K562 (cell line): ENCODE measurements around the gene MN1. TPM values are rescaled to one million over a fixed set of nuclear protein-coding genes. Genes with fewer than 3 reads are reported as not detected.

Source experiments
- ATAC-seq: fragments of 200-7000 bp; cut with Tn5 transposase; 3 replicates; pipeline ENCODE4 v1.9.1; 2020; ENCODE audit warnings: moderate library complexity
- BruUV-seq: library from RNA; stranded (reverse); fragments of 400-500 nt; replicated peaks from 2 replicates; lab custom pipeline; 2021; lab: Mats Ljungman, UMichigan
- CTCF ChIA-PET: fragments of 300-600 bp; formaldehyde crosslinking; extraction: SDS; loops from one replicate; lab custom pipeline; 2021; ENCODE audit warnings: low intra/inter-chr PET ratio; lab: Yijun Ruan, JAX
- POLR2A ChIA-PET: fragments of 300-600, 350-650 bp; sonication (Branson Sonifier 250); formaldehyde crosslinking; extraction: SDS; loops from one replicate; lab custom pipeline; 2021; ENCODE audit warnings: antibody characterized with exemption, inconsistent platforms; lab: Yijun Ruan, JAX
- DNase-seq, 4 experiments: peaks; one replicate each; pipeline versions ENCODE4 v3.0.0 to v3.0.0-alpha.2; 2011 to 2018; ENCODE audit warnings: low spot score in 3 of 4, mixed read lengths in 3 of 4; ENCODE audit errors: extremely low read depth in 1 of 4
- FAIRE-seq: peaks from 2 replicates; lab custom pipeline; 2011; peaks lifted over from hg19 to GRCh38; lab: Jason Lieb, UNC
- H2AFZ ChIP-seq: 2 replicates; pipeline ENCODE4 v1.6.0; 2011; ENCODE audit warnings: low read depth, low read length, control low read depth, inconsistent platforms
- H3K27ac ChIP-seq: fragments of 200-600 bp; 3 replicates; pipeline ENCODE4 v1.8.0; 2011; ENCODE audit warnings: low read depth, mild to moderate bottlenecking, control low read depth, inconsistent platforms, low read length, moderate library complexity, mixed read lengths; ENCODE audit errors: extremely low read depth
- H3K27me3 ChIP-seq, 2 experiments: fragments of 300-600 bp in 1 of 2; 2 replicates in 1 of 2; 3 replicates in 1 of 2; pipeline versions ENCODE4 v1.6.0 to v1.8.0; 2011; ENCODE audit warnings: inconsistent platforms in 2 of 2, low read length in 2 of 2, mild to moderate bottlenecking in 1 of 2, mixed read lengths in 1 of 2, moderate library complexity in 1 of 2; ENCODE audit not compliant: control insufficient read depth in 2 of 2, insufficient read depth in 2 of 2
- H3K36me3 ChIP-seq: fragments of 300-600 bp; 3 replicates; pipeline ENCODE4 v1.8.0; 2011; ENCODE audit warnings: mild to moderate bottlenecking, low read length, inconsistent platforms; ENCODE audit not compliant: control insufficient read depth, insufficient read depth
- H3K4me1 ChIP-seq, 2 experiments: fragments of 200-600 bp in 1 of 2; replicated peaks in 1 of 2; 2 replicates in 1 of 2; 3 replicates in 1 of 2; pipeline versions ENCODE4 v1.5.1 to v1.8.0; 2011; ENCODE audit warnings: inconsistent platforms in 2 of 2, low read length in 2 of 2, mild to moderate bottlenecking in 1 of 2, mixed read lengths in 1 of 2, moderate library complexity in 1 of 2; ENCODE audit not compliant: control insufficient read depth in 2 of 2, insufficient read depth in 2 of 2
- H3K4me2 ChIP-seq: 2 replicates; pipeline ENCODE4 v1.6.1; 2011; ENCODE audit warnings: low read length, control low read depth, inconsistent platforms, mixed read lengths; ENCODE audit not compliant: insufficient read depth
- H3K4me3 ChIP-seq: fragments of 200-600 bp; sonication (generic), shearing (Covaris generic); 2 replicates; pipeline ENCODE4 v1.5.1; 2016; ENCODE audit warnings: control low read depth, inconsistent platforms
- H3K79me2 ChIP-seq: fragments of 200-600 bp; 3 replicates; pipeline ENCODE4 v1.8.0; 2011; ENCODE audit warnings: low read length, inconsistent platforms; ENCODE audit not compliant: control insufficient read depth, insufficient read depth
- H3K9ac ChIP-seq, 2 experiments: 2 replicates each; pipeline versions ENCODE4 v1.6.0 to v1.6.1; 2011; ENCODE audit warnings: low read depth in 2 of 2, low read length in 2 of 2, control low read depth in 1 of 2, inconsistent platforms in 1 of 2, mild to moderate bottlenecking in 1 of 2, mixed read lengths in 1 of 2; ENCODE audit not compliant: insufficient read depth in 1 of 2
- H3K9me1 ChIP-seq: one replicate; pipeline ENCODE4 v1.6.0; 2011; ENCODE audit warnings: inconsistent platforms, mild to moderate bottlenecking, low read length, moderate library complexity; ENCODE audit not compliant: control insufficient read depth, insufficient read depth
- H3K9me3 ChIP-seq: replicated peaks from 2 replicates; pipeline ENCODE4 v1.5.1; 2011; ENCODE audit warnings: low read depth, low read length, inconsistent platforms; ENCODE audit not compliant: control insufficient read depth, insufficient read depth
- H4K20me1 ChIP-seq: replicated peaks from 2 replicates; pipeline ENCODE4 v1.6.1; 2011; ENCODE audit warnings: low read length, inconsistent platforms, mixed read lengths; ENCODE audit not compliant: control insufficient read depth, insufficient read depth
- HDAC1 ChIP-seq, 2 experiments: fragments of 450-650 bp; IDR thresholded peaks; 2 replicates each; pipeline ENCODE4 v1.6.1; 2016 to 2017; ENCODE audit warnings: inconsistent platforms in 1 of 2, mild to moderate bottlenecking in 1 of 2, moderate library complexity in 1 of 2
- LCOR ChIP-seq: sonication (generic); formaldehyde crosslinking; IDR thresholded peaks from 2 replicates; pipeline ENCODE4 v1.8.0; 2022; ENCODE audit warnings: mild to moderate bottlenecking, missing genetic modification reagents
- SMC3 ChIP-seq: conservative IDR thresholded peaks from 2 replicates; pipeline ENCODE4 v1.6.1; 2011; ENCODE audit warnings: low read depth, low read length, improper control_type of control experiment; ENCODE audit not compliant: insufficient read depth
- WGBS: fragments of 100-300 bp; shearing (Covaris generic); methylation state at CpG from one replicate; pipeline ENCODE4 v1.1.6; 2016; ENCODE audit warnings: low coverage, mixed read lengths; ENCODE audit not compliant: insufficient coverage; ENCODE audit errors: missing lambda C conversion rate; 5-methylcytosine and 5-hydroxymethylcytosine counted together
- in situ Hi-C: fragments of 300-500 bp; cut with MboI; formaldehyde crosslinking; loops from 4 replicates; pipeline ENCODE4 v1.15.0; 2018; ENCODE audit warnings: inconsistent platforms, mixed read lengths
- intact Hi-C: fragments of 100-400 bp; cut with micrococcal nuclease; formaldehyde crosslinking; loops from 2 replicates; pipeline ENCODE4 v1.14.2; 2022
- polyA plus RNA-seq, 8 experiments: library from polyadenylated mRNA; depleted of rRNA in 4 of 8; stranded (reverse) in 5 of 8; unstranded in 3 of 8; fragments of >200 nt; fragmentation: Nextera tagmentation in 2 of 8; fragmentation: Illumina TruSeq in 1 of 8; extraction: Ambion mirVana in 2 of 8; extraction: Trizol in 1 of 8; gene quantifications; 2 replicates each; pipeline versions ENCODE4 v1.2.1 to v1.2.3, GENCODE V29; 2011 to 2014; ENCODE audit warnings: inconsistent platforms in 1 of 8, missing spikeins in 1 of 8
- total RNA-seq, 7 experiments: library from RNA; depleted of rRNA in 6 of 7; stranded (reverse); fragments of >200 nt in 6 of 7; fragmentation: Illumina TruSeq in 2 of 7; extraction: Trizol in 2 of 7; gene quantifications; 2 replicates each; pipeline versions ENCODE4 v1.2.1 to v1.2.3, GENCODE V29; 2011 to 2021; ENCODE audit warnings: low replicate concordance in 1 of 7
- TF ChIP-seq, protein P1 (sequence below), 2 experiments: fragments of 450-650 bp in 1 of 2; sonication (generic) in 1 of 2; formaldehyde crosslinking in 1 of 2; IDR thresholded peaks; 2 replicates each; pipeline versions ENCODE4 v1.7.1 to v1.9.0; 2016 to 2022; ENCODE audit warnings: inconsistent platforms in 1 of 2, mild to moderate bottlenecking in 1 of 2, missing genetic modification reagents in 1 of 2
- TF ChIP-seq, protein P2 (sequence below): IDR thresholded peaks from 2 replicates; pipeline ENCODE4 v1.6.1; 2014; ENCODE audit warnings: antibody characterized with exemption

MN1 gene
- total and polyA plus RNA-seq, 9 of the 15 experiments (the other 6 are each of a cell fraction or from before 2014, with no cell fraction given) = under 0.01 to 0.05 (median 0.03) TPM; not detected in 5

DNA sequence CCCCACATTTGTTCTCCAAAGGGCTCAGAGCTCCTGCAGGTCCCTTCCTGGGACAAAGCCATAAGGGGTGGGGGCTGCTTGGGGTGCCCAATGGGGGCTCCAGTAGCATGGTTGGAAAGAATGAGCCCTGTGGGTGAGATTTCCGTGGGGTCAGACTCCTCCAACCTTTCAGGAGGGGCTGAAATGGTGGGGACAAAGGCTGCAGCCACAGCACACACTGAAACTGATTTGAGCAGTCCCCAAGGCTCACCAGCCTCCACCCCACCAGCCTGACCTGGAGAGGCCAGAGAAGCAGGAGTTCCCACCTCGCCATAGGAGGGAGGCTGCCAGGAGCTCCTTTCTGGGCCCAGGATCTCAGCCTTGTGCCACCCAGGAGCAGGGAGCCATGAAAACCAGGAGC is 69.2 kb downstream of the MN1 start:
- BruUV-seq = no TSS peak
- Histone ChIP-seq H3K27me3 (peaks cover 0 to 6% of the 10 kb centered on the region in 2 experiments; a peak in 1 of 5 replicates), H3K4me3 (no peak overlapping the region), H3K4me2 (no peak overlapping the region), H3K36me3 (no peaks in the 10 kb centered on the region), H2AFZ (no peak overlapping the region), H3K9ac (no peak overlapping the region), H3K9me1 (no peaks in the 10 kb centered on the region), H3K9me3 (no peaks in the 10 kb centered on the region), H4K20me1 (no peaks in the 10 kb centered on the region), H3K27ac (no peak overlapping the region), H3K79me2 (no peaks in the 10 kb centered on the region), H3K4me1 (peaks cover 5 to 6% of the 10 kb centered on the region in 2 experiments; a peak in 4 of 5 replicates)
- POLR2A ChIA-PET = no interaction called here
- no peak for DNase-seq
- FAIRE-seq = no peak
- TF ChIP-seq, protein P1, sequence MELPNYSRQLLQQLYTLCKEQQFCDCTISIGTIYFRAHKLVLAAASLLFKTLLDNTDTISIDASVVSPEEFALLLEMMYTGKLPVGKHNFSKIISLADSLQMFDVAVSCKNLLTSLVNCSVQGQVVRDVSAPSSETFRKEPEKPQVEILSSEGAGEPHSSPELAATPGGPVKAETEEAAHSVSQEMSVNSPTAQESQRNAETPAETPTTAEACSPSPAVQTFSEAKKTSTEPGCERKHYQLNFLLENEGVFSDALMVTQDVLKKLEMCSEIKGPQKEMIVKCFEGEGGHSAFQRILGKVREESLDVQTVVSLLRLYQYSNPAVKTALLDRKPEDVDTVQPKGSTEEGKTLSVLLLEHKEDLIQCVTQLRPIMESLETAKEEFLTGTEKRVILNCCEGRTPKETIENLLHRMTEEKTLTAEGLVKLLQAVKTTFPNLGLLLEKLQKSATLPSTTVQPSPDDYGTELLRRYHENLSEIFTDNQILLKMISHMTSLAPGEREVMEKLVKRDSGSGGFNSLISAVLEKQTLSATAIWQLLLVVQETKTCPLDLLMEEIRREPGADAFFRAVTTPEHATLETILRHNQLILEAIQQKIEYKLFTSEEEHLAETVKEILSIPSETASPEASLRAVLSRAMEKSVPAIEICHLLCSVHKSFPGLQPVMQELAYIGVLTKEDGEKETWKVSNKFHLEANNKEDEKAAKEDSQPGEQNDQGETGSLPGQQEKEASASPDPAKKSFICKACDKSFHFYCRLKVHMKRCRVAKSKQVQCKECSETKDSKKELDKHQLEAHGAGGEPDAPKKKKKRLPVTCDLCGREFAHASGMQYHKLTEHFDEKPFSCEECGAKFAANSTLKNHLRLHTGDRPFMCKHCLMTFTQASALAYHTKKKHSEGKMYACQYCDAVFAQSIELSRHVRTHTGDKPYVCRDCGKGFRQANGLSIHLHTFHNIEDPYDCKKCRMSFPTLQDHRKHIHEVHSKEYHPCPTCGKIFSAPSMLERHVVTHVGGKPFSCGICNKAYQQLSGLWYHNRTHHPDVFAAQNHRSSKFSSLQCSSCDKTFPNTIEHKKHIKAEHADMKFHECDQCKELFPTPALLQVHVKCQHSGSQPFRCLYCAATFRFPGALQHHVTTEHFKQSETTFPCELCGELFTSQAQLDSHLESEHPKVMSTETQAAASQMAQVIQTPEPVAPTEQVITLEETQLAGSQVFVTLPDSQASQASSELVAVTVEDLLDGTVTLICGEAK (IDR thresholded peaks at IDR 0.05) = no peak
- TF ChIP-seq, protein P1 (CRISPR knock-in tag; IDR thresholded peaks at IDR 0.05) = no peak
- TF ChIP-seq LCOR = no peak
- TF ChIP-seq, protein P2, sequence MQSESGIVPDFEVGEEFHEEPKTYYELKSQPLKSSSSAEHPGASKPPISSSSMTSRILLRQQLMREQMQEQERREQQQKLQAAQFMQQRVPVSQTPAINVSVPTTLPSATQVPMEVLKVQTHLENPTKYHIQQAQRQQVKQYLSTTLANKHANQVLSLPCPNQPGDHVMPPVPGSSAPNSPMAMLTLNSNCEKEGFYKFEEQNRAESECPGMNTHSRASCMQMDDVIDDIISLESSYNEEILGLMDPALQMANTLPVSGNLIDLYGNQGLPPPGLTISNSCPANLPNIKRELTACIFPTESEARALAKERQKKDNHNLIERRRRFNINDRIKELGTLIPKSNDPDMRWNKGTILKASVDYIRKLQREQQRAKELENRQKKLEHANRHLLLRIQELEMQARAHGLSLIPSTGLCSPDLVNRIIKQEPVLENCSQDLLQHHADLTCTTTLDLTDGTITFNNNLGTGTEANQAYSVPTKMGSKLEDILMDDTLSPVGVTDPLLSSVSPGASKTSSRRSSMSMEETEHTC = no peak
- no peak for TF ChIP-seq SMC3
- TF ChIP-seq HDAC1 (IDR thresholded peaks at IDR 0.05) = no peak
- intact Hi-C loops (no loop called here), in situ Hi-C loops (no loop called here)
- no peak for ATAC-seq
- 20% methylated on average over 1 of the region's 2 CpGs for WGBS
- CTCF ChIA-PET = no interaction called here
